Gastrocnemius medialis (tissue), 4 donors: Measurements from ENCODE around the gene AMPD2. TPM values are rescaled to one million over a fixed set of nuclear protein-coding genes. Genes with fewer than 3 reads are reported as not detected.

Experiments used
- ATAC-seq, 2 donors: fragments of 150-250 bp; one replicate each; pipeline ENCODE4 v1.9.1; 2016
- DNase-seq, 2 donors: peaks; one replicate each; pipeline ENCODE4 v3.0.0-alpha.2; 2019
- H3K27ac ChIP-seq, 4 donors: fragments of 200-600 bp; sonication (generic); 1 replicate in 1 of 4; 2 replicates in 3 of 4; pipeline ENCODE4 v1.5.1; 2016 to 2018; ENCODE audit warnings: mild to moderate bottlenecking in 2 of 4, moderate library complexity in 1 of 4
- H3K27me3 ChIP-seq, 3 donors: fragments of 200-600 bp; sonication (generic) in 2 of 3; 1 replicate in 1 of 3; 2 replicates in 2 of 3; pipeline versions ENCODE4 v1.5.1 to v1.6.0; 2016 to 2019; ENCODE audit warnings: mild to moderate bottlenecking in 1 of 3, moderate library complexity in 1 of 3
- H3K36me3 ChIP-seq, 2 donors: fragments of 200-600 bp; sonication (generic) in 1 of 2; one replicate each; pipeline ENCODE4 v1.5.1; 2017 to 2018
- H3K4me1 ChIP-seq, 2 donors: fragments of 200-600 bp; sonication (generic) in 1 of 2; one replicate each; pipeline ENCODE4 v1.5.1; 2016 to 2017; ENCODE audit warnings: mild to moderate bottlenecking in 2 of 2
- H3K4me3 ChIP-seq, 4 donors: fragments of 200-600 bp; sonication (generic) in 3 of 4; 1 replicate in 1 of 4; 2 replicates in 3 of 4; pipeline ENCODE4 v1.5.1; 2016 to 2019; ENCODE audit warnings: mild to moderate bottlenecking in 2 of 4
- H3K9me3 ChIP-seq, 3 donors: fragments of 200-600 bp; sonication (generic) in 2 of 3; 1 replicate in 1 of 3; 2 replicates in 2 of 3; pipeline ENCODE4 v1.5.1; 2016 to 2019
- CTCF ChIP-seq, 5 experiments: fragments of 450-650 bp in 3 of 5; fragments of 200-600 bp in 2 of 5; sonication (generic) in 2 of 5; IDR thresholded peaks in 4 of 5; conservative IDR thresholded peaks in 1 of 5; 1 replicate in 4 of 5; 2 replicates in 1 of 5; pipeline ENCODE4 v1.5.1; 2016 to 2019; ENCODE audit warnings: antibody characterized with exemption in 5 of 5, mild to moderate bottlenecking in 3 of 5, moderate library complexity in 3 of 5
- POLR2A ChIP-seq, 2 donors: fragments of 450-650 bp; IDR thresholded peaks; one replicate each; pipeline ENCODE4 v1.6.1; 2017; ENCODE audit warnings: antibody characterized with exemption in 2 of 2, mild to moderate bottlenecking in 2 of 2, moderate library complexity in 2 of 2
- in situ Hi-C, 4 donors: fragments of 200-750 bp; cut with MboI; loops; one replicate each; pipeline versions ENCODE4 v1.15.0 to v1.8.0; 2017; ENCODE audit warnings: low sequenced_read_pairs in 4 of 4
- intact Hi-C: fragments of 100-400 bp; cut with DNase I; formaldehyde crosslinking; loops from one replicate; pipeline ENCODE4 v1.15.1; 2023; ENCODE audit warnings: low total_unique reads
- total RNA-seq, 4 donors: library from RNA; depleted of rRNA; stranded (reverse); fragments of >200 nt; gene quantifications; one replicate each; pipeline versions ENCODE4 v1.1.0 to v1.2.3, GENCODE V29; 2016

Gene AMPD2
- total RNA-seq, 4 donors from 2014 or later = 5.3 to 19.4 (median 10.4) TPM

GRCh38 chr1:109579491-109579890 lies 40.1 kb upstream of the AMPD2 start:
- ATAC-seq (no peak), DNase-seq (no peak)
- Histone ChIP-seq H3K27me3 (no peaks in the 10 kb centered on the region), H3K27ac (peak overlapping the region in 1 of 4 donors; percentile 16), H3K4me1 (peaks cover 11 to 13% of the 10 kb centered on the region in 2 donors), H3K4me3 (no peak overlapping the region), H3K9me3 (no peaks in the 10 kb centered on the region), H3K36me3 (peaks cover 0 to 33% of the 10 kb centered on the region in 2 donors)
- in situ Hi-C loops (no loop called here), intact Hi-C loops (no loop called here)
- TF ChIP-seq POLR2A (IDR thresholded peaks at IDR 0.05) (no peak), CTCF (IDR thresholded peaks at IDR 0.05 in 4 of 5, conservative IDR thresholded peaks at IDR 0.05 in 1 of 5) (no peak)

- Histone ChIP-seq H3K27ac (no peak overlapping the region), H3K4me1 (peaks cover 11 to 13% of the 10 kb centered on the region in 2 donors), H3K9me3 (no peaks in the 10 kb centered on the region), H3K4me3 (no peak overlapping the region), H3K36me3 (peaks cover 0 to 58% of the 10 kb centered on the region in 2 donors), H3K27me3 (no peaks in the 10 kb centered on the region)
- in situ Hi-C loops (no loop called here), intact Hi-C loops (no loop called here)
- ATAC-seq (no peak), DNase-seq (no peak)
- TF ChIP-seq CTCF (IDR thresholded peaks at IDR 0.05 in 4 of 5, conservative IDR thresholded peaks at IDR 0.05 in 1 of 5) (no peak), POLR2A (IDR thresholded peaks at IDR 0.05) (no peak)
These were observed 37.6 kb upstream of the AMPD2 start for GRCh38 chr1:109582021-109582420.

GRCh38 chr1:109584766-109585165 lies 34.9 kb upstream of the AMPD2 start:
- DNase-seq (no peak), ATAC-seq (no peak)
- Histone ChIP-seq H3K4me1 (no peaks in the 10 kb centered on the region), H3K27ac (no peak overlapping the region), H3K9me3 (no peaks in the 10 kb centered on the region), H3K36me3 (peaks cover 0 to 86% of the 10 kb centered on the region in 2 donors), H3K4me3 (no peak overlapping the region), H3K27me3 (no peaks in the 10 kb centered on the region)
- TF ChIP-seq POLR2A (IDR thresholded peaks at IDR 0.05) = no peak
- no peak for TF ChIP-seq CTCF (IDR thresholded peaks at IDR 0.05 in 4 of 5, conservative IDR thresholded peaks at IDR 0.05 in 1 of 5)
- intact Hi-C loops (no loop called here), in situ Hi-C loops (no loop called here)

GRCh38 chr1:109586055-109586454 lies 33.6 kb upstream of the AMPD2 start:
- Histone ChIP-seq H3K4me3 (no peak overlapping the region), H3K4me1 (no peaks in the 10 kb centered on the region), H3K27ac (no peak overlapping the region), H3K9me3 (no peaks in the 10 kb centered on the region), H3K36me3 (peaks cover 0 to 88% of the 10 kb centered on the region in 2 donors), H3K27me3 (no peaks in the 10 kb centered on the region)
- TF ChIP-seq POLR2A (IDR thresholded peaks at IDR 0.05) (no peak), CTCF (IDR thresholded peaks at IDR 0.05 in 4 of 5, conservative IDR thresholded peaks at IDR 0.05 in 1 of 5) (no peak)
- intact Hi-C loops = no loop called here
- DNase-seq = no peak
- in situ Hi-C loops = no loop called here
- no peak for ATAC-seq

GRCh38 chr1:109589177-109589576 lies 30.5 kb upstream of the AMPD2 start:
- Histone ChIP-seq H3K27ac (no peak overlapping the region), H3K9me3 (no peaks in the 10 kb centered on the region), H3K4me1 (no peaks in the 10 kb centered on the region), H3K36me3 (peaks cover 0 to 89% of the 10 kb centered on the region in 2 donors), H3K4me3 (no peak overlapping the region), H3K27me3 (no peaks in the 10 kb centered on the region)
- ATAC-seq = no peak
- TF ChIP-seq CTCF (IDR thresholded peaks at IDR 0.05 in 4 of 5, conservative IDR thresholded peaks at IDR 0.05 in 1 of 5) (no peak), POLR2A (IDR thresholded peaks at IDR 0.05) (no peak)
- intact Hi-C loops (no loop called here), in situ Hi-C loops (no loop called here)
- DNase-seq = no peak
